NB4 (cell line): Measurements from ENCODE around the gene SERPINB6.

Source experiments
- DNase-seq: peaks from one replicate; pipeline ENCODE4 v3.0.0; 2010; ENCODE audit warnings: low read depth
- H3K4me3 ChIP-seq: one replicate; pipeline ENCODE4 v1.5.1; 2011; ENCODE audit warnings: mild to moderate bottlenecking, low read depth, low read length, moderate library complexity
- CTCF ChIP-seq: IDR thresholded peaks from one replicate; pipeline ENCODE4 v1.5.1; 2012; ENCODE audit warnings: low read depth, low read length
- MAX ChIP-seq: IDR thresholded peaks from 2 replicates; pipeline ENCODE4 v1.6.1; 2011; ENCODE audit warnings: low read depth, low read length
- MYC ChIP-seq: IDR thresholded peaks from 2 replicates; pipeline ENCODE4 v1.6.1; 2011; ENCODE audit warnings: low read depth, low read length
- POLR2A ChIP-seq: IDR thresholded peaks from 2 replicates; pipeline ENCODE4 v1.6.1; 2011; ENCODE audit warnings: mild to moderate bottlenecking; ENCODE audit not compliant: insufficient read length; ENCODE audit errors: extremely low read depth

The SERPINB6 gene

GRCh38 chr6:3001146-3001772 is 29.9 kb upstream of the SERPINB6 start:
- TF ChIP-seq MYC (no peak), POLR2A (no peak), CTCF (no peak), MAX (no peak)
- no peak overlapping the region for H3K4me3 ChIP-seq
- no peak for DNase-seq

GRCh38 chr6:2999618-3000557 is 28.5 kb upstream of the SERPINB6 start, which contains the start of gene NQO2:
Gene NQO2, plus strand, starts transcription at chr6:2999894. Its CDS starts 6,659 bp downstream, at chr6:3006553.
- peak; percentile 86 for DNase-seq
- no peak for TF ChIP-seq CTCF
- TF ChIP-seq MYC: peak; percentile 28; the same call in 1 of the 2 replicates
- peak; percentile 85 for TF ChIP-seq POLR2A
- peak; percentile 43; the same call in 1 of the 2 replicates for TF ChIP-seq MAX
- peak within 1 kb of the TSS; percentile 70 for H3K4me3 ChIP-seq

GRCh38 chr6:2998998-2999617 is 27.7 kb upstream of the SERPINB6 start:
- peak; percentile 76 for DNase-seq
- TF ChIP-seq MYC: no peak
- H3K4me3 ChIP-seq: peak overlapping the region; percentile 63

DNA sequence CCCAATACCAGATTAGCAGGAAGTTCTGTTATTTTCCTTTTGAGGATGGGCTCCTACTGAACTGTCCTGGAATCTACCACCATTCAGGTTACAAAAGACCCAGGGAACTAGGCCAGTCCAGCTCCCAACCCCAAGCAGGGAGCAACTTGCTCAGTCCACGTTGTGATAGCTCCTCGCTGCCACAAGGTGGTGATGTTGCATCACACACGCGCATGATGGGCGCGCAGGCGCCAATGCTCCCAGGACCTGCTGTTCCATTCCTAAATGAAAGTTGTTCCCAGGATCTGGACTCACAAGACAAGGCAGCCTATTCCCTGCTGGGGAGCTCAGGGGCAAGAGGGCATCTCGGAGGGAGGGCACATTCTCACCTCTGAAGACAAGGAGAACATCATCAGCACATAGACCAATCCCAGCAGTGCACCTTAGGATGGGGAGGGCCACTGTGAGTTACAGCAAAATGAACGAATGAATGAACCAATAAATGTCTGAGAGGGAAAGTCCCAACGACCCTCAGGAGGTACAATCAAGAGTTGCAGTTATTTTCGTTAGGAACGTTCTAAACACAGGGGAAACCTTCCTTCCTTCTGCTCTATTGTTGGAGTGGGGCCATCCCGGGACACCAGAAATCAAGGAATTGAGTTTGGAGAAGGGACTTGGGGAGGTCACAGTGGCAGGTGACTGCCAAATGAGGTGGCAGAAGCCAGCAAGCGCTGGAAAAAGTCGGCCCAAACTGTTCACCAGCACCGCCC is 27.1 kb upstream of the SERPINB6 start:
- peak; percentile 32 for DNase-seq
- H3K4me3 ChIP-seq: peak overlapping the region; percentile 63
- peak; percentile 21 for TF ChIP-seq CTCF

- H3K4me3 ChIP-seq: no peak overlapping the region
- DNase-seq: no peak
- TF ChIP-seq POLR2A (no peak), MAX (no peak), CTCF (no peak), MYC (no peak)
Measured at GRCh38 chr6:2993755-2994317, 22.5 kb upstream of the SERPINB6 start.
